Measurements from ENCODE around the gene CNIH3.
A peak's percentile ranks its signal among the peaks of the same experiment; 100 is the strongest.
"Not testable (repeated sequence)": the region's sequence is repeated elsewhere in the genome, so short reads cannot be mapped to it uniquely, and the experiment has no call there.

The CNIH3 gene

DNA sequence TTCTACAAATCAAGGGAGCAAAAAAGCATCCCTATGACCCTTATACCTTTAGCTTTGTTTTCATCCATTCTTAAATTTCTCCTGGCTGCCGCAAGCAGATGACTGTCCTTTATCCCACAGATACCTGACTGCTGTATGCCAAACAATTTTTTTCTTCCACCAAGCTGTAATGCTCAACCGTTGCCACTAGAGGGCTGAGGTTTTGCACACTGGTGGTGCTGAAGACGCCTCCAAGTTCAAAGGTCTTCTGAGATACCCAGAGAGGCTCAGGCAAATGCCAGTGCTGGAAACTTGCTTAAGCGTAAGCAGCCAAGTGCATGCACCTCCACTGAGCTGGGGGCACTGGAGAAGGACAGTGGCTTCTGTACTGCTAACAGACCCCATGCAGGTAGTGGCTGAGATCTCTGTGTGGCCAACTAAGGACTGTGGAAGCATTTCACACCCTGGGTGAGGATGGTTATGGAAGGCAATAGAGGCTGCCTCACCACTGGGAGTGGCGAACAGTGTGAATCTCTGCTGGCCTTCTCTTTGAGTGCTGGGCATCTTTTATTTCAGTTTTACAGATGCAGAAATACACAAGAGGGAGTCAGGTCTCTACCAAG is 28.5 kb downstream of the CNIH3 start:
- peak; percentile 52 for DNase-seq

DNA sequence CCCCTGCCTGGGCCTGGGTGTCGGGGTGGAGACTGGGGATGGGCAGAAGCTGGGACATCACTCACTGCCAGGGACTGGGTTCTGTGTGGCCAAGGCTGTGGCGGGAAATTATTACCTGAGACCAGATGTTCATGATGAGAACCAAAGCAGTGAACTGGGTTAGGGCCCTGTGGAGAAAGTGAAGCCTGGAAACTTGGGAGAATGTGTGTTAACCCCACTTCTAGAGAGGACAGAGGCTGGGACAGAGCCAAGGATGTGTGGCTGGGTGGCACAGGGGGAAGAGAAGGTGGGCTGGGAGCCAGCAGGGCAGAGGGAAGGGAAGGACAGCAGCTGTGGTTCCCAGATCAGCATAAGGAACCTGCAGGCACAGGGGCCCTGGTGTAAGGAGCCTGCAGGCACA is 31.3 kb downstream of the CNIH3 start:
- DNase-seq, result no peak

DNA sequence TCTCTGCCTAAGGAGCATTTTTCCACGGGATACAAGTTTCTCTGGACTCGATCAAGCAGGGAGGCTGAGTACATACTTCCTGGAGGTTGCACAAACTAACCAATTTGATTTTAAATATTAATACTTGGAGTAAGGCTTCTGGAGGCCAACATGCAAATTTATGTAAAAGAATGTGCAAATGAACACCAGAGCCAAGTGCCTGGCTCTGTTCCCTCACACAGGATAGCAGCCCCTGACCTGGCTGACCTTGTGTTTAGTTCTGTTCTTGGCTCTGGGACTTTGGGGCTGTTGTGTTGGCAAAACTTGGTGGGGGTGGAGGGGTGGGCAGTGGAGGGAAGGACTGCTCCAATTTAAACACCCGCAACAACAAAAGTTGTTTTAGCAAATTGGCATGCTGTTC is 34.2 kb downstream of the CNIH3 start:
- no peak for DNase-seq

DNA sequence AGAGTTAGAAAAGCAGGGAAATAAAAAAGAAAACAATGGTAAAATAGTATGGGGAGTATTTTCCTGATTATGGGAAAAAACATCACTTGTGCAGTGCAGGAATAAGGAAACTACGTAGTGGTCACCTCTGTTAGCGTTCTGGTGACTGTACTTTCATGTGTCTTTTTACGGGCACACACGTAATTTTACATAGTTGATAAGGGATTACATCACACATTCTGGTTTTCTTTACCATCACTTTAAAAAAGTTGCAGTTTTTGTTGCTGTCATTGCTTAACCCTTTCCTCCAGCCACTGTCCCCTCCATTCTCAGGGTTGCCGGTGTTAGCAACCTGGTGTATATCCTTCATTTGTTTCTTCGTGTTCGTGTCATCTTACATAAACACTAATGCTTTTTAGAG is 35.1 kb downstream of the CNIH3 start:
- DNase-seq, result no peak

DNA sequence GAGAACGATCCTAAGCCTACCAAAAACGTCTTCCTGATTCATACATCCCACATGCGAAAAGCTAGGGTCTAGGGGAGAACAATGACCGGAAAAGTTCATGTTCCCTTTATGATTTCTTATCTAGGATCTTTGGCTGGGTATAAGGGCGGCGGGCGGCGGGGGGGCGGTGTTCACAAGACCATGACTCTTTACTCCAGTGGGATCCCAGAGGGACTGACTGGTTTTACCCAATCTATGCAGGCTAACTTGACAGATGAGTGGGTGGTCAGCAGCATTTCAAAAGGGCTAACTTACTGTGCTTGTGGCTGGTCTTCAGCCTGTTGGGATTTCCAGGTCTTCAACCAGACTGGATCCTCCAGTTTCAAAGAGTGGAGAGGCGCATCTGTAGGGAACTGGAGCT is 40.3 kb downstream of the CNIH3 start:
- no peak for DNase-seq

DNA sequence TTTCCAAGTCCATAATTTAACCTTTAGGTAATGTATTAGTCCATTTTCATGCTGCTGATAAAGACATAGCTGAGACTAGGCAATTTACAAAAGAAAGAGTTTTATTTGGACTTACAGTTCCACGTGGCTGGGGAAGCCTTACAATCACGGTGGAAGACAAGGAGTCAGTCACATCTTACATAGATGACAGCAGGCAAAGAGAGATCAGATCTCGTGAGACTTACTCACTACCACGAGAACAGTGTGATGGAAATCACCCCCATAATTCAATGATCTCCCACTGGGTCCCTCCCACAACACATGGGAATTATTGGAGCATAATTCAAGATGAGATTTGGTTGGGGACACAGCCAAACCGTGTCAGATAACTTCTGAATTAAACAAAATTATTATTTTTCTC is 44.0 kb downstream of the CNIH3 start:
- DNase-seq, result no peak

DNA sequence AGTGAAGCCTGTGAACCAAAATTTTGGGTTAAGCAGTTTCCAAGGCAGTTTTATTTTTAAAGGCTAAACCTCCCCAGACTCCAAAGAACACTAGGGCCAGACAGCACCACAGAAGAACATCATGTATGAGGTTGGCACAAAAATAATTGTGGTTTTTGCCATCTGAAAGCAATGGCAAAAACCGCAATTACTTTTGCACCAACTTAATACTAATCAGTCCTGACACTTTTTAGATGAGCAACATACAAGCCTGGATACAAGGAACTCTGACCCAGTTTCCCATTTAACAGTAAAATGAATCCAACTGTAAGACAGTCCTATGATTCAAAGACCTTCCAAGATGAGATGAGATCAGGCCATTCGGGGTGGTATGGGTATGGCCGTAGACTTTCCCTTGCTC is 46.8 kb downstream of the CNIH3 start:
- no peak for DNase-seq

DNA sequence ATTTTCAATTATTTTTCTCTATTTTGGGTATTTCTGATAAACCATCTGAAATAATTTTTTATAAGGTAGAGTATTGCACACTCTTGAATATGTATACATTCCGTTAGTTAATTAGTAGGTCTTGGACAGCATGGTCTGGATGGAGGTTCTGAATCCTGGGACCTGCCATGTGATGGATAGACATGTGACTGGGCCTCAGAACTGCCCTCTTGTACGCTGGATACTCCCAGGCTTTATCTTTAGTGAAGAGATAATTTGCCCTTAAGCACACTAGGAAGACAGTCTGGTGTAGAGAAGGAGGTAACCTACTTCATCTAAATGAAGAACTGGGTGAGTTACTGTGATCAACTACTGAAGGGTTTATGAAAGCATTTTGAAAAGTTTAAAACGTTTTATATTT is 48.9 kb downstream of the CNIH3 start:
- DNase-seq, result no peak

DNA sequence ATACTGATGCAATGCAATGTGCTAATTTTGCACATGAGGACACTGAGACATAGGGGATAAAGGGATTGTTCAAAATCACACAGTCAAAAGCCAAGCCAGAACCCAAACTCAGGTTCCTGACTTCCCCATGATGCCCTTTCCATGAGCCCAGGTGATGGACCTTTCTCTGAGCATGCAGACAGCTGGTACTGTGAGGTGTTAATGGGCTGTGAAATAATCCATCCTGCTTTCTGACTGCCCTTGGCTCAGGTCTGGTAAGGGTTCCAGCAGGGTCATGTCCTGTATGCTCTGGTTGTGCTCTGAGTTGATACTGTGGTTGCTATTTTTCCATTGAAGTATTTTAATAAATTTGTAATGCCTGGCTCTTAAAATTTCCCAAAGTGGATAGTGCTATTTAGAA is 50.0 kb downstream of the CNIH3 start:
- DNase-seq, result no peak

DNA sequence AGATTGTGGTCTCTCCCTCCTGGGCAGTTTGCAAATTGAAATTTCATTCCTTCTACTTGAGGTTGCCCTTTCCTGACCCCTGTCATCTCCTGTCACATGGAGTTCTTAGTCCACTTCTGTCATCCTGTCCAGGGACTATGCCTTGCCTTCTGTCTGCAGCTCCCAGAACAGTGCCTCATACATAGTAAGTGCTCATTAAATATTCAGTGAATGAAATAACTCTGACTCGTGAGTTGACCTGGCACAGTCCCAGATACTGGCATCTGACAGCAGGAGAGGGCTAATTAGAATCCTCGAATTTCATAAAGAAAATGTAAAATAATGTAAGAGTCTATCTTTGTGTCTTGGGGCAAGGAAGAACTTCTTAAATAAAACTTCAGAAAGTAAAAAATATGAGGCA is 50.8 kb downstream of the CNIH3 start:
- DNase-seq, result no peak

DNA sequence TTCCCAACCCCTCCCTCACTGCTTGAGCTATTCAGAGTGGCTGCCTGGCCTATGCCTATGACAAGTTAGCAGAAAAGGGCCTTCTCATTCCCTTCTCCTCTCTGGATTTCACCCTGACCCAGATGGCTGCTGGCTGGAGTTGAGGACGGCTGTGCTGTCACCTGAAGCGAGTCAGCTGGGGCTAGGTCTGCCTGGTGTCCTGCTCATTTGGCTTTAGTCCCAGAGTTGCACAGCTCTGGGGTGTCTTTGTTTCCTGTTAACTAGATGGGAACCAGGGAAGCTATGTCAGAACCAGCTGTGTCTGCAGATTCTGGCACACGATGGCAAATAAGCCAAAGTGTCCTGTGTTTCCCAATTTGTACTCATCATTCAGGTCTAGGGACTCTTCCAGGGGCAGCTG is 52.9 kb downstream of the CNIH3 start:
- no peak for DNase-seq

DNA sequence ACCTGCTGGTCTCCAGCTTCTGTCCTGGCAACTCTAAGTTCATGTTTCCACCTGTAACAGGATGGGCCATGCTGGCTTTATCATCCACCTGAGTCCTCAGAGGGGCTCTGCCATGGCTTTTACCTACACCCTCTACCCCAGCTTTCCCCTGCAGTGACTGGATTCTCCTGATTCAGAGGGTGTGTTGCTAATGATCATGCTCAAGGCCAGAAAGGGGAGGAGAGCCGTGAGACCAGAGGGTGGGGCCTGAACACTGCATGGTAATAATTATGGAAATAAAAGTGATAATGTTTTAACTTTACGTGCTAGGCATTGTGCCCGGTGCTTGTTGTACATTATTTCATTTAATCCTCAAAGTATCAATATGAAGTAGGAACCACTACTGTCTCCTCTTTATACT is 53.3 kb downstream of the CNIH3 start:
- no peak for DNase-seq

DNA sequence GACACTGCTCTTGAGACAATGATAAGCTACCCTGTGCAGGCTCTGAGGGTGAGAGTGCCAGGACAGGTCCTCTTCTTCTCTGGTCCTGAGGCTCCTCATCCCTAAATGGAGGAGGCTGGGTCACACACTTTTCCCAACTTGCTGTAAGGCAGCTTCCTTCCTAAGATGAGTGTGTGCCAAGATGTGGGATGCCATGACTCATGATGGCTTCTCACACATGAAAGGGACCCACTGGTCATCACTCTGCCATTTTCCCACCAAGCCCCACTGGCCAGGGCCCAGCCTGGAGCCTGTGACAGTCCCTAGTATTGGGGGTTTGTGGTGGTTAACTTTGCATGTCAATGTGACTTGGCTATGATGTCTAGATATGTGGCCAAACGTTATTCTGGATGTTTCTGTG is 54.4 kb downstream of the CNIH3 start:
- no peak for DNase-seq

DNA sequence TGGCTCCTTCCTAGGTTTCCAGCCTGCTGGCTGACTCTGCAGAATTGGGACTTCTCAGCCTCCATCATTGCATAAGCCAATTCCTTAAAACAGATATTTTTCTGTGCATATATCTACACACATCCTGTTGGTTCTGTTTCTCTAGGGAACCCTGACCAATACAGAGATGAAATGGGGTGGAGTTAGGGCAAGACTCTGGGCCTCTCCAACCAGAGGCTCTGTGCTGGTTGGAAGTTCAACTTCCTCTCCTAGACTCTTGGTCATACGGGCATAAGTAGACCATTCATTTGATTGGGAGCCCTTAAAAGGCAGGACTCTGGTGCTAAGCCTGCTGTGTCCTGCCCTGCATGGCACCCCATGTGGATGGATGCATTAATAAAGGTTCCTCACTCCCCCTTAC is 55.0 kb downstream of the CNIH3 start:
- peak; percentile 27 for DNase-seq

DNA sequence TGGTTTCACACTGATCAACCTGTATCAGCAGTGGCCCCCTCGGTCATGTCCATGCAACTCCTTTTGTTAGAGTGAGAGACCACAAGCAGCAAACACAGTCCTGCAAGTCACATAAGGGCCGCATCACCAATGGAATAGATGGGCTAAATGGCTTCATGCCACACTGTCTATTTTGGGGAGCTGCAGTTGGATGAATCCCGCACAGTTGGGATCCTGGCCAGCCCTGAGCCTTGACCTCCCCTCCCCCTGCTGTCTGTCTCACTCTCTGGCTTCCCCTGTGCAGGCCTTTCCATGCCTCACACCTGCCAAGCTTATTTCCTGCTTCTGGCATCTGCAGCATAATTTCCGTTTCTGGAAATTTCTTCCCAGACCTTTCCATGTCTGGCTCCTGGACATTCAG is 57.0 kb downstream of the CNIH3 start:
- DNase-seq, result no peak

DNA sequence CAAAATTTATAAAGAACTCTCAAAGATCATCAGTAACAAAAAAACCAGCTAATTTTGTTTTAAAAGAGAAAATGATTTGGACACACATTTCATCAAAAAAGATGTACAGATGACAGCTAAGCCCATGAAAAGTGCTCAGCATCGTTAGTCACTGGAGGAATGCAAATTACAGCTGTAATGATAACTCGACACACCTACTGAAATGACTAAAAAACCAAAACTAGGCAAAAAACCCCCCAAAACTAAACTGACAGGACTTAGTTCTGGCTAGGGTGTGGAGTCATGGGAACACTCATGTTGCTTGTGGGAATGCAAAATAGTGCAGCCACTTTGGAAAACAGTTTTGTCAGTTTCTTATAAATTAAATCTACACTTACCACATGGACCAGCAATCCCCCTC is 59.5 kb downstream of the CNIH3 start:
- no peak for DNase-seq

DNA sequence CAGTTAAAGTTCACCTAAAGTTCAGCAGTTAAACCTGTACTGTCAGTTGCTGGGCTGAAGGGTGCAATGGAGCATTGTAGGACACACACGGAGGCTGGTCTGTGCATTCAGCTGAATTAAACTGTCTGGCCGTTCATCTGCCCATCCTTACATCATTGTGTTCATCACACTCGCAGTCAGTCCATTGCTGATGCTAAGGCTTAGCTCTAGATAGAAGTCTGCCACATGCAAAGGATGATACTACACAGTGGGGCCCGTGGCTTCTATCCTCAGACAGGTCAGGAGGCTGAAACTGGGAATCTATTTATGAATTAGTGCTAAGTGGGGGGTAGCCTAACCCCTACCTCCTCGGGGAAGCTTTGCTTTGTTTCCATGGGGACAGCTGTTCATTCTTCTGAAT is 60.4 kb downstream of the CNIH3 start:
- no peak for DNase-seq

DNA sequence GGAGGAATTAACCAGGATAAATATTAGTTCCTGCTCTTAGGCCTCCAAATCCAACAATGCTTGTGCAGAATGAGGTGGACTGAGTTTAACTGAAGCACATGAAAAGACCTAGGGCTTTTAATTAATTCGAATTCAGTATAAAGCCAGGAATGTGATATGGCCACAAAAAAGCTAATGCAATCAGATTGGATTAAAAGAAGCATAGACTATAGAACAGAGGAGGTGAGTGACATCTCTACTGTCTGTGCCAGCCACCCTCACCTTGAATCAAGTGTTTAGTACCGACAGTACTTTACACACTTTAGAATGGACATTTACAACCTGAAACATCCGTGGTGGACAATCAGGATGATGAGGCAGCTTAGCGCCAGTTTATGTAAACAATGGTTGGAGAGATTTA is 62.1 kb downstream of the CNIH3 start:
- no peak for DNase-seq

DNA sequence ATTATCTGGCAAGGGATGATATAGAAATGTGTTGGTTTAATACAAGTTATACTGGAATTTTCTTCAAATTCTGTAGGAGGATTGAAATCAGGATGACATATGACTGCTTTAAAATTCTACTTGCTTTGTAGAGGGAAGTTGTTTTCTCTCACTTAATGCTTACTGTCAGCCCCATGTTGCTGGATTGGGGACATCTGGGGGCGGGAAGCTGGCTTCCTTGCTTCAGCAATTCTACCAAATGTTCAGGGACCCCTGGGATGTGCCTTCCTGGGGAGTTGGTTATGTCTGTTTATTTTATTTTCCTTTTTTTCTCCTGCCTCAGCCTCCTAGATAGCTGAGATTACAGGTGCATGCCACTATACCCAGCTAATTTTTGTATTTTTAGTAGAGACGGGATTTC is 63.5 kb downstream of the CNIH3 start:
- DNase-seq, result no peak

DNA sequence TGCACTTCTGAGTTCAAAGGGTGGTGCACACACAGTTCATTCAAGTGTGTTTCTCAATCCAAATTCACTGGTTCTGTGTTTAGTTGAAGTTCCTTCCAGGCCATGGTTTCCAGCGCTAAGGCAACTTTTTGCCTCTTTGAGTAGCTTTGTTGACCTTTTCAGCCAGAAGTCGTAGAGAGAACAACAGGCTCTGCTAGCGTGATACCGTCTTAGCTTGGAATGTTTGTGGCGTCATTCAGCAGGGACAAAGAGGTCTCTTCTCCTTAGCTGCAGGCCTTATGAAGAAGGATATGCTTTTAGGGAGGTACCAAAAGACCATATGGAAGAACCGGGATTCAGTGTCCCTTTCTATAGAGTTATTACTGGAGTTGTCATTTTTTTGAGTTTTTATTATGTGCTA is 65.7 kb downstream of the CNIH3 start:
- no peak for DNase-seq

DNA sequence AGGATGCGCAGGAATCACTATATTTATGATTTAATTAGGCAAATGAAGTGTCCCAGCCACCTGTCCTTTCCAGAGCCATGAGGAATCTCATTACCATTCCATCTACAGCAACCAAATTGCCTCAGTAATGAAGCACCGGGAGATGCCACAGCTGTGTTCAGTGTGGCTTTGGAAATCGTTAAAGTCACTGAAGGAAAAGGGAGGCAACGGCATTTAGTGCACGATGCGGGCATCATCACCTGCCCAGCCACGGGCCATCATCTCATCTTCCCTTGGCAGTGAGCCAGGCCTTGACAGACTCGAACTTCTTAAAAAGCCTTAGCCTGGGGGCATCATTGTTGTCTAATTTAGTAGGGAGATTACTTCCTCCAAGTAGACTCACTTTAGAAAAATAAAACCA is 67.8 kb downstream of the CNIH3 start:
- no peak for DNase-seq

DNA sequence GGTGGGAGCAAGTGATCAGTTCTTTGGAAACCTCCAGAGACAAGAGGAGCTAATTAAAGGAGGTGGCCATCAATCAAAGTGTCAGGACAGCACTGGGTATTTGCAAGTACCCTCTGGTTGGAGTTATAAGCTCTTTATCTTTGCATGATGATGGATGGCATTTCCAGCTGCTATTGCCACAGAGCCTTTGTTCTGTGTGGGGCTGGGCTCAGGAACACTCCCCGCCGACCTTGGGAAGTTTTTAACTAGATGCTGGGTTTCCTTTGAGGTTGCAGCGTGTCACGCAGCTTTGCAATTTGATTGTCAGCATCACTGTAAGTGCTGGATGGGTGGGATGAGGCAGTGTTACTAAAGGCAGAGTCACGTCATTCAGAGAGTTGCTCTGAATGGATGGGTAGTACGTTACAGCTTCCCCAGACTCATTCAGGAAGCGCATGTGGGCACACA is 68.9 kb downstream of the CNIH3 start:
- peak; percentile 36 for DNase-seq

DNA sequence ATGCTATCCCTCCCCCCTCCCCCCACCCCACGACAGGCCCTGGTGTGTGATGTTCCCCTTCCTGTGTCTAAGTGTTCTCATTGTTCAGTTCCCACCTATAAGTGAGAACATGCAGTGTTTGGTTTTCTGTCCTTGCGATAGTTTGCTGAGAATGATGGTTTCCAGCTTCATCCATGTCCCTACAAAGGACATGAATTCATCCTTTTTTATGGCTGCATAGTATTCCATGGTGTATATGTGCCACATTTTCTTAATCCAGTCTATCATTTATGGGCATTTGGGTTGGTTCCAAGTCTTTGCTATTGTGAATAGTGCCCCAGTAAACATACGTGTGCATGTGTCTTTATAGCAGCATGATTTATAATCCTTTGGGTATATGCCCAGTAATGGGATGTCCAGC is 70.0 kb downstream of the CNIH3 start:
- not testable (repeated sequence) for DNase-seq

DNA sequence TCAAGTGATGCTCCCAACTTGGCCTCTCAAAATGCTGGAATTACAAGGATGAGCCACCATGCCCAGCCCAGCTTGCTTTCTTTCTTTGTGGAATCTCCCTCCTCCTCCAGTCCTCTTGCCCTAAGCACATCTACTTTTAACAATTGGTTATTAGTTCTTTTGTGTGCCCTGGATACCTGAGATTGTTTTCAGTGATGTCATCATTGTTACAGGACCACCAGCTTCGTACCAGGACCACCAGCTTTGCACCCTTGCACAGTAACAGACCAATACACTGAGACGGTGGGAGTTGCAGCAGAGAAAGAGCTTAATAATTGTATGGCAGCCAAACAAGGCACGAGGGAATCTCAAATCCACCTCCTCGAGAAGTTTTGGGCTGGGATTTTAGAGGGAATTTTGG is 71.3 kb downstream of the CNIH3 start:
- no peak for DNase-seq

DNA sequence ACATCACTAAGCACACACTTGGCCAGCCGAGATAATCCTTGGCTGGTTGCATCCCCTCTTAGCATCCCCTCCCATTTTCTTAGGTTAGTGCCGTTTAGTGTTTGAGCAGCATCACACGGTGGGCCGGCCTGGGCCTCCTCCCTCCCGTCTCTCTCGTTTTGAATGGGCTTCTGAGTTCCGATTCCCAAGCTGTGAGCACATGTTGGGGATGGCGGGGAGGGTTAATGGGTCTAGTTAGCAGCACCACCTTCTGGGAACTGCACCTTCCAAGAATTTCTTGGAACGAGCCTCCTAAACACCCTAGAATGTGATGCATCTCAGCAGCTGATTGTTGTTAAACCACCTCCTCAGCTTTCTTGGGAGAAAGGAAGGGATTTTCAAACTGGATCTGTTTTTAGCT is 73.3 kb downstream of the CNIH3 start:
- DNase-seq, result no peak

DNA sequence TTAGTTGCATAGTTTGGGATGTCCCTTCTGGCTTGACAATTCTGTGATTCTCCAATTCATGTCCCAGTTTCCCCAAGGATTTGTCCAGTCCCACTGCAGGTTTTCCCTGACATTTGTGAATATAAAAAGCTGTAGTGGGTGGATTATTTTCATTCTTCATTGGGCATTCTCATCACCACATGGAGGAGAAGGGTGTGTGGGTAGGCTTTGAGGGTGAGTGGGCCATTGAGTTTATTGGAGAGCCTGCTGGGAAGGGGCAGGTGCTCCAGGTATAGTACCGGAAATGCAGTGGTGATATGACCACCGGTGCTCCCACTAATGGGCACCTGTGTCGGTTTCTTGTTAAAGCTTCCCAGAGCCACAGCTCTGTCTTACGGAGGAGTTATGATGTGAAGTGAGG is 74.5 kb downstream of the CNIH3 start:
- no peak for DNase-seq

All from inflammatory macrophage treated with lipopolysaccharide for 4 hours (primary cell).